ENCODE data around the gene ABL1.

ABL1 gene

DNA sequence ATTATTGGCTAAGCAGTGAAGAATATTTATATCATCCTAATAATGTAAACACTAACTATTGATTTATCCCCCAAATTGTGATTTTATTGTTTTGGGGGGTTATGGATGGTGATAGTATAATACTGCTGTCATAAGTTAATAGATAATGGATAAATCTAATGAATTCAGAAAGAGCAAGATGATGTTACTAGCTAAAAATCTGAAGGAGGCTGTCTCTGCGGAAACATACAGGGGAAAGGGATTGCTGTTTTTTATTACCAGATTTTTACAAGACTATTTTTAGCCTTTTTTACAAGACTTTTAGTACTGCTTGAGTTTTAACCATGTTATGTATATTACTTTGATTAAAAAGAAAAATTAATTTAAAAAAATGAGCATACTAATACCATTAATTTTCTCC, 5.3 kb upstream of the ABL1 start:
- Histone ChIP-seq H3F3A (ENCODE audit: control insufficient read depth, insufficient read depth) (no peaks in the 10 kb centered on the region), H3K4me2 (ENCODE audit: low read length) (no peak overlapping the region), H3K27ac (ENCODE audit: low read depth, low read length) (no peak overlapping the region), H3K27me3 (ENCODE audit: control insufficient read depth, low read length) (no peaks in the 10 kb centered on the region), H3K4me1 (ENCODE audit: control insufficient read depth, low read length) (peaks cover 10% of the 10 kb centered on the region), H3K9me3 (ENCODE audit: control insufficient read depth, insufficient read depth, low read length) (peaks cover 9% of the 10 kb centered on the region; the same call in 1 of the 2 replicates), H3K79me2 (ENCODE audit: control insufficient read depth, low read length) (peaks cover 15% of the 10 kb centered on the region), H4K20me1 (ENCODE audit: control insufficient read depth, insufficient read depth, low read depth, low read length) (no peaks in the 10 kb centered on the region), H3K9me2 (replicated peaks; ENCODE audit: control insufficient read depth, low read length) (no peaks in the 10 kb centered on the region), H3K4me3 (ENCODE audit: low read length) (no peak overlapping the region), H3K36me3 (ENCODE audit: control insufficient read depth, low read length) (no peaks in the 10 kb centered on the region)
- no peak for TF ChIP-seq EZH2phosphoT487 (IDR thresholded peaks at IDR 0.05; ENCODE audit: borderline replicate concordance, low read length)
- TF ChIP-seq, protein P1, sequence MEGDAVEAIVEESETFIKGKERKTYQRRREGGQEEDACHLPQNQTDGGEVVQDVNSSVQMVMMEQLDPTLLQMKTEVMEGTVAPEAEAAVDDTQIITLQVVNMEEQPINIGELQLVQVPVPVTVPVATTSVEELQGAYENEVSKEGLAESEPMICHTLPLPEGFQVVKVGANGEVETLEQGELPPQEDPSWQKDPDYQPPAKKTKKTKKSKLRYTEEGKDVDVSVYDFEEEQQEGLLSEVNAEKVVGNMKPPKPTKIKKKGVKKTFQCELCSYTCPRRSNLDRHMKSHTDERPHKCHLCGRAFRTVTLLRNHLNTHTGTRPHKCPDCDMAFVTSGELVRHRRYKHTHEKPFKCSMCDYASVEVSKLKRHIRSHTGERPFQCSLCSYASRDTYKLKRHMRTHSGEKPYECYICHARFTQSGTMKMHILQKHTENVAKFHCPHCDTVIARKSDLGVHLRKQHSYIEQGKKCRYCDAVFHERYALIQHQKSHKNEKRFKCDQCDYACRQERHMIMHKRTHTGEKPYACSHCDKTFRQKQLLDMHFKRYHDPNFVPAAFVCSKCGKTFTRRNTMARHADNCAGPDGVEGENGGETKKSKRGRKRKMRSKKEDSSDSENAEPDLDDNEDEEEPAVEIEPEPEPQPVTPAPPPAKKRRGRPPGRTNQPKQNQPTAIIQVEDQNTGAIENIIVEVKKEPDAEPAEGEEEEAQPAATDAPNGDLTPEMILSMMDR (IDR thresholded peaks at IDR 0.05; ENCODE audit: low read depth, low read length, poor library complexity, severe bottlenecking) = no peak

DNA sequence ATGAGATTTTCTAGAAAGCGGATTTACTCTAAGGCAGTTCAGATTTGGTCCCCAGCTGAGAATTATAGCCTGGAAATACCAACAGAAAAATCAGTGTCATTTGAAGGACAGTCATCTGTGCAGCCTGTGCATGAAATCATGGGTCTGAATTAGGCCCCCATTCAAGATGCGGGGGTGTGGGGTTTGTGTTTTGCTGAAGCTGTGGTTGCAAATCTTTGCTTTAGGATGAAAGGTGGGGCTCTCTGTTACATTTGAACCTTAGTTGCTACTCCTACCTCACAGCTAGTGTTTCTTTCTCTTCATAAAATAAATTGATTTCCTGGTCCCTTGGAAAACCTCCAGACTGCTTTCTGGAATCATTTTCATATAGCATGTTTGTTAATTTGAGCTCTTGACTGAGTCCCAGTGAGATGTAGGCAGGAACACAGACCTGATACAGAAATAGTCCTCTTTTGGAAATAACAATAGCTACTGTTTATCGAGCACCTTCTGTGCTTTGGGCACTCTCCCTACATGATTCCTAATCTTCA, 4.8 kb upstream of the ABL1 start:
- peaks cover 18% of the 10 kb centered on the region for H3K79me2 ChIP-seq (ENCODE audit: control insufficient read depth, low read length)
- peaks cover 11% of the 10 kb centered on the region for H3K4me1 ChIP-seq (ENCODE audit: control insufficient read depth, low read length)
- no peak for TF ChIP-seq EZH2phosphoT487 (IDR thresholded peaks at IDR 0.05; ENCODE audit: borderline replicate concordance, low read length)
- TF ChIP-seq, protein P1 (IDR thresholded peaks at IDR 0.05; ENCODE audit: low read depth, low read length, poor library complexity, severe bottlenecking) = no peak
- H3K4me3 ChIP-seq (ENCODE audit: low read length) = no peak overlapping the region
- no peaks in the 10 kb centered on the region for H3K27me3 ChIP-seq (ENCODE audit: control insufficient read depth, low read length)
- peaks cover 9% of the 10 kb centered on the region; the same call in 1 of the 2 replicates for H3K9me3 ChIP-seq (ENCODE audit: control insufficient read depth, insufficient read depth, low read length)
- H3K9me2 ChIP-seq (replicated peaks; ENCODE audit: control insufficient read depth, low read length) = no peaks in the 10 kb centered on the region
- H3K27ac ChIP-seq (ENCODE audit: low read depth, low read length) = no peak overlapping the region
- no peak overlapping the region for H3K4me2 ChIP-seq (ENCODE audit: low read length)
- no peaks in the 10 kb centered on the region for H4K20me1 ChIP-seq (ENCODE audit: control insufficient read depth, insufficient read depth, low read depth, low read length)
- no peaks in the 10 kb centered on the region for H3K36me3 ChIP-seq (ENCODE audit: control insufficient read depth, low read length)
- H3F3A ChIP-seq (ENCODE audit: control insufficient read depth, insufficient read depth) = no peaks in the 10 kb centered on the region

DNA sequence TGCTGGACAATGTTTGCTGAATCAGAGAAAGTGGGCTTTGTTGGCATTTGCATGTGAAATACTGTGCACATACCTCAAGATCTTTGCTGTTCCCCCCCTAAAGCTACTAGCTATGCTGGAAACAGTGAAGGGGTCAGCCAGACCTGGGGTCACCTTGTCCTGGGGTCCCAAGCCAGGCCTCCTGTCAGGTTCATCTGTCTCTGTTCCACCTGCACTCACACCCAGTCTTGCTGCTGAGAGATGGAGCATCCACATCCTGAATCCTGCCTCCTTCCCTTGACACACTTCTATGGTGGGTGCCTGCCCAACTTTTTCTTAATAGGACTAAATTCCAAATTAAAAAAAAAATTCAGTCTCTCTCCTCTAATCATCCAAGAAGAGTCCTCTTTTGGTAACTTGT, 4.0 kb upstream of the ABL1 start:
- Histone ChIP-seq H4K20me1 (ENCODE audit: control insufficient read depth, insufficient read depth, low read depth, low read length) (no peaks in the 10 kb centered on the region), H3K9me2 (replicated peaks; ENCODE audit: control insufficient read depth, low read length) (no peaks in the 10 kb centered on the region), H3K4me3 (ENCODE audit: low read length) (no peak overlapping the region), H3F3A (ENCODE audit: control insufficient read depth, insufficient read depth) (no peaks in the 10 kb centered on the region), H3K27me3 (ENCODE audit: control insufficient read depth, low read length) (no peaks in the 10 kb centered on the region), H3K4me1 (ENCODE audit: control insufficient read depth, low read length) (peaks cover 11% of the 10 kb centered on the region), H3K9me3 (ENCODE audit: control insufficient read depth, insufficient read depth, low read length) (peaks cover 9% of the 10 kb centered on the region; the same call in 1 of the 2 replicates), H3K27ac (ENCODE audit: low read depth, low read length) (no peak overlapping the region), H3K4me2 (ENCODE audit: low read length) (no peak overlapping the region), H3K36me3 (ENCODE audit: control insufficient read depth, low read length) (no peaks in the 10 kb centered on the region), H3K79me2 (ENCODE audit: control insufficient read depth, low read length) (peaks cover 26% of the 10 kb centered on the region)
- TF ChIP-seq, protein P1 (IDR thresholded peaks at IDR 0.05; ENCODE audit: low read depth, low read length, poor library complexity, severe bottlenecking) = no peak
- no peak for TF ChIP-seq EZH2phosphoT487 (IDR thresholded peaks at IDR 0.05; ENCODE audit: borderline replicate concordance, low read length)
